Activated CD8-positive, alpha-beta memory T cell treated with anti-CD3 and anti-CD28 coated beads for 1 hour (primary cell): ENCODE results near the gene CENATAC.
"Not testable (repeated sequence)": the region's sequence is repeated elsewhere in the genome, so short reads cannot be mapped to it uniquely, and the experiment has no call there.

Experiments used
- DNase-seq, 2 donors: peaks; one replicate each; pipeline ENCODE4 v3.0.0-alpha.2; 2020; ENCODE audit warnings: low read depth in 1 of 2; ENCODE audit errors: extremely low read depth in 1 of 2

CENATAC gene

DNA sequence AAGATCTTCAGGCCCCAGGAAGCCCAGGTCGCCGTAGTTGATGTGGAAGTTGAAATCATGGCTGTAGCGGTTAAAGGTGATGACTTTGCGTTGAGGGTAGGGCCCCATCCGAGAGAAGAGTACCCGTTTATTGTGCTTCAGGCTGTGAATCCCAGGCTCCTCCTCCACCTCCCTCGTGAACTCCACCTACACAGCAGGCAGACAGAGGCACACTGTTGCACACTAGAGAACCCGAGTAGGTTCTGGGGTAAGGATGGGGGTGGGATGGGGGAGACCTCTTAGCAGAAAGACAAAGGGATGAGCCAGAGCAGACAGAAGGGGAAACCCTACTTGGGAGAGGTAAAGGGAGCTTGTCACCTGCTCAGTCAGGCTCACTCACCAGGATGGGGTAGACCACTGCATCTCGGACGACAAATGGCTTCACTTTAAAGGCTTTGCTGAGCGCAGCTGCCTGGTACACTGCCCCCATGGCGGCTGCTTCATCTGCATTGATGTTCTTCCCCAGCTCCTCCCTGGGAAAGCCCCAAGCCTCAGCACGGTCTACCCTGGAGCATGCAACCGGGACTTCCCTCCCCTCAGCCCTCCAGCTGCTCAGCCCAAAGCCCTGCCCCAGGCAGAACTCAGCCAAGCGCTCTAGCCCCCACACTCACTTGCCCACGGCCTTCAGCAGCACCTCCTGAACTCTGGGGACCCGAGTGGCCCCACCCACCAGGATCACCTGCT, 53.7 kb downstream of the CENATAC start:
- DNase-seq: no peak

DNA sequence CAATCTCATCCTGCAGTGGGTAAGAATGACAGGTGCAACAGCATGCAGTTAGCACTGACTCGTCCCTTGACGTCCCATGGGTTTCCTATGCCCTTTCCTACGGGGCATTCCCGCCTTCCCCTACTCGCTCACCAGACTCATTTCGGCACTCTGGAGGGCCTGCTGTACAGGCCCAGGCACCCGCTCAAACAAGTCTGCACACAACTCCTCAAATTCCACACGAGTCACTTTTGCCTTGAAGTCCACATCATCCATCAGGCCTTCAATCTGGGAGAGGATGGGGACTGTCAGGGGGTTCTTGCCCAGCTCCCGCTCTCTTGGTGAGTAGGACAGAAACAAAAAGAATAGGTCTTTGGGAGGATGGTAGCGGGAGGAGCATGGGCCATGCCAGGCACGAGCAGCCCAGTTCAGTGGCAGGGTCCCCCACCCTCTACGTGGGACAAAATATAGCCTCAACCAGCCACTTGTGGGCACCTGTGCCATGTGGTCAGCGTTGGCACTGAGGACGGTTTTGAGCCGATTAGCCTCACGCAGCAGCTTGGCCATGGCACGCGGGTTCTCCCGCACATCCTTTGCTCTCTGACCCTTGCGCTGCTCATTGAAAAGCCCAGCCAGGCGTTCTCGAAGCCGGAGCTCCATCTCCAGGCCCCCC, 54.4 kb downstream of the CENATAC start:
- no peak for DNase-seq

DNA sequence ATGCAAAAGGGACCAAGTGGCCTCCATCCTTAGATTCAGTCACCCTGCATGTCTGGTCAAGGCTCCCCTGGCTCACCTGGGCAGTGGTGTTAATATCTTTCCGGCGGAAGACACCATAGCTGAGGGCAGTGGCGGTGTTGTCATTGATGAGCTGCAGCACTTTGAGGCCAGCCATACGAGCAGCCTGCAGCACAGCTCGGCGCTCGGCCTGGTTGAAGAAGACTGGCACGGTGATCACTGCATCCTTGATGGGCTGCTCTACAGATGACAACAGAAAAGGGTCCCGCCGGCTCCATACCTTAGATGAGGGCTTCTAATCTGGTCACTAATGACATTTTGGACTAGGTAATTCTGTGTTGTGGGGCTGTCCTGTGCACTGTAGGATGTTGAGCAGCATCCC, 56.5 kb downstream of the CENATAC start:
- DNase-seq: no peak

DNA sequence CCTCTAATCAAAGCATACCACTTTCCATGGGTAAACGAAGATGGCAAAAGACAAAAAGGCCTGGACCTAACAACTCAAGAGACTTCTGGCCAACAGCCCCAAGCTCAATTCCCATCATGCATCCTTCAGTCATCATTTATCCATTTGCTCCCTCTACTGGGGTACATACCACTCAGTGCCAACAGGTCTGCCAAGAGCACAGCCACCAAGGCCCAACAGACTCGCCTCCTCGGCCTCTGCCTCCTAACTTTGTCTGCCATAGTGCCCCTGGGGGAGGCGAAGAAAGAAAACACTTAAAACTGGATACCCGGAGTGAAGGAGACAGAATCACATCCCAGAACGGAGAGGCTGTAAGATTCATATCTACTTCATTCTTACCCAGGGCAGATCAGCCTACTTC, 58.0 kb downstream of the CENATAC start:
- no peak for DNase-seq

DNA sequence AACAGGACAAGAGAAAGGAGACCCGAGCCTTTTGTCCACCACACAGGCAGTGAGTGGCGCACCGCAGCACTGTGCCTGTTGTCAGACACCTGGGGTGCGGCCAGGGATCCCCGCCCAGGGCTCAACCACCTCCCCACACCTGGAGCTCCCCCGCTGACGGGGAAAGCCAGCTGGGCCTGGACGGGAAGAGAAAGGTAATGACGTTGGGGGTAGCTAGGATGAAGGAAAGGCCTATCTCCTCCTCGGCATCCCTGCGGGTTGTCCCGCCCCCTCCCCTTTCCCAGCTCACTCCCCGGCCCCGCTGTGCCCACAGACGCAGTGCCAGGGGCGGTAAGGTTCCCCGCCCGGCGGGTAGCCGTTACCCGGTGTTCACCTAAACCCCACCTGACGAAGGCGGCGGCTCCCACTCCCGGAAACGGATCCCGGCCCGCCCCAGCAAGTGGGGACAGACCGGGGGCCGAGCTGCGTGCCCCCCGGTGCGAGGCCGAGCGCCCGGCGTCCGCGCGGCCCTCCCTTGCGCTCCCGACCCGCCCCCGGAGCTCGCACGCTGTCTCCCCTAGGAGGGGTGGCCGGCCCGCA, 58.6 kb downstream of the CENATAC start:
- peak in 1 of 2 donors; percentile 11 for DNase-seq

DNA sequence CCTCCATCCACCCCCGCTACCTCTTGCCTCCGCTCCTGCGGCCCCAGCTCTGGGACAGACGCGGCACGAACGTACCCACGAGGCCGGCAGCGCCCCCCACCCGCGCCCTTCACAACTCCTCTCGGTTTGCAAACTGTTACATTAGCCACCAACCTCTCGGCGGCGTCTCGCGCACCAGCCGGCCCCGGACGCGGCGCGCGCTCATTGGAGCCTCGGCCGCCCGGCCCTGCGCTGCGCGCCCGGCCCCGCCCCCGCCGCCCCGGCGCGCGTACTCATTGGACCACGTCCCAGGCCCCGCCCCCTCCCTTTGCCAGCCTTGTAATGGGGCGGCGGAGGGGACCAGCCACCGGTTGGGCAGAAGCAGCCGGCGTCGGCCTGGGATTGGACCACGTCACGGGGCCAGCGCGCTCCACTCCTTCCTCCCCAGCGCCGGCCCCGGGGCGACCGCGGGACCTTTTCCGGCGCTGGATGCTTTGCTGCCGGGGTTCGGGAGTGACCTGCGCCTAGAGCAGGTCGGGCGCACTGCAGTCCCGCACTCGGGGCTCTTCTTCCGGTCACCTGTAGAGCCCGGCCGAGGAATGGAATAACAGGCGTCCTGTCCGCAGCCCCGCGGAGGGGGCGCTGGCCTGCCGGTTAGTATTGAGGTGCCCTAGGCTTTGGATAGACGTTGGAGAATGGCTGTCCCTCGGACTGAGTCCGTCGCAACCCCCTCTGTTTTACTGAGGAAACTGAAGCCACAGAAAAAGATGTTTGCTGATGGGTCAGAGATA, 59.2 kb downstream of the CENATAC start, which contains the start of gene HYOU1:
Gene HYOU1, minus strand, starts transcription at position 206 of the 770 bp plus-strand sequence. CDS start 1,045 bp downstream, outside the sequence.
- DNase-seq: peak; percentile 94 to 99

DNA sequence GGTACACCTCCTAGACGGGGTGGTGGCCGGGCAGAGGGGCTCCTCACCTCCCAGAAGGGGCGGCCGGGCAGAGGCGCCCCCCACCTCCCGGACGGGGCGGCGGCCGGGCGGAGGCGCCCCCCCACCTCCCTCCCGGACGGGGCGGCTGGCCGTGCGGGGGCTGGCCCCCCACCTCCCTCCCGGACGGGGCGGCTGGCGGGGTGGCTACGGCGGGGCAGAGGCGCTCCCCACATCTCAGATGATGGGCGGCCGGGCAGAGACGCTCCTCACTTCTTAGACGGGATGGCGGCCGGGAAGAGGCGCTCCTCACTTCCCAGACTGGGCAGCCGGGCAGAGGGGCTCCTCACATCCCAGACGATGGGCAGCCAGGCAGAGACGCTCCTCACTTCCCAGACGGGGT, 61.2 kb downstream of the CENATAC start:
- DNase-seq: not testable (repeated sequence)

DNA sequence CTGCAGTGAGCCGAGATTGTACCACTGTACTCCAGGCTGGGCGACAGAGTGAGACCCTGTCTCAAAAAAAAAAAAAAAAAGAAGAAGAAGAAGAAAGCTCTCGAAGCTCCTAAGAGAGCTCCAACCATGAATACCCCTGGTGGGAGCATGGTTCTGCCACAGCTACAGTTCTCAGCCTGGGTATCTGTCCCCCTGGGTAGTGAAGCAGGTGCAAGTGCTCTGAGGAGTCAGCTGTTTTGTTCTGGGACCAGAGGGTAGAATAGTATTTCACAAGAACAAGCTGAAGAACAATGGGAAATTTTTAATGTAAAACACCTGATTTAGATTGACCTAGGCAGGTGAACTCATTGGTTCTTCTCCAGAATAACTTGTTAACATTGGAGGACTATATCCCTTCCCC, 63.3 kb downstream of the CENATAC start:
- no peak for DNase-seq

DNA sequence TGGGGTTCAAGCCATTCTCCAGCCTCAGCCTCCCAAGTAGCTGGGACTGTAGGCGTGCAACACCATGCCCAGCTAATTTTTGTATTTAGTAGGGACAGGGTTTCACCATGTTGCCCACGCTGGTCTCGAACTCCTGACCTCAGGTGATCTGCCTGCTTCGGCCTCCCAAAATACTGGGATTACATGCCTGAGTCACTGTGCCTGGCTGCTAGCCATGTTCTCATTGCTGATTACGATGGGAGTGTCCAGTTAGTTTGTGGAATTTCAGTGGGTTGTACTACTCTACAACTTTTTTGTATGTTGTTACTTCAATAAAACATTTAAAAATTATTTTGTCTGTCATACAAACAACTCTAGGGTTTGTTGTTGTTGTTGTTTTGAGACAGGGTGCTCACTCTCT, 64.8 kb downstream of the CENATAC start:
- DNase-seq: no peak

DNA sequence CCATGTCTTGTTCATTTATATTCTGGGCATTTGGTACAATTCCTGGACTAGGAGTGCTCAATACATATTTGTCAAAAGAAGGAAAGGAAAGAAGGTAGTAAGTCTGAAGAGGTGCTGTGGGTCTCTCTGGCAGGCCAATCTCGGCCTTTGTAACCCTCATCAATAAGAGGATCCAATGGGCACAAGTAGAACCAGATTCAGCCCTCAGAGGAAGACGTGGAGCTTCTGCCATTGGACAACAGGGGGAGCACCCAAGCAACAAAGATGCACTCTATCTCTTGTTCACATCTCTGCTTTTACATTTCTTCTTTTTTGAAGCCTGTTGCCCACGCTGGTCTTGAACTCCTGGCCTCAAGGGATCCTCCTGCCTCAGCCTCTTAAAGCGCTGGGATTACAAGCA, 67.4 kb downstream of the CENATAC start:
- DNase-seq: no peak
